CD4-positive, alpha-beta T cell treated with Interleukin-12 subunit alpha and Interleukin-12 subunit beta, for 1 hour (primary cell): ENCODE measurements around the gene IL33.

Experiments
- DNase-seq: peaks from one replicate; pipeline ENCODE4 v3.0.0-alpha.2; 2020

The IL33 gene

DNA sequence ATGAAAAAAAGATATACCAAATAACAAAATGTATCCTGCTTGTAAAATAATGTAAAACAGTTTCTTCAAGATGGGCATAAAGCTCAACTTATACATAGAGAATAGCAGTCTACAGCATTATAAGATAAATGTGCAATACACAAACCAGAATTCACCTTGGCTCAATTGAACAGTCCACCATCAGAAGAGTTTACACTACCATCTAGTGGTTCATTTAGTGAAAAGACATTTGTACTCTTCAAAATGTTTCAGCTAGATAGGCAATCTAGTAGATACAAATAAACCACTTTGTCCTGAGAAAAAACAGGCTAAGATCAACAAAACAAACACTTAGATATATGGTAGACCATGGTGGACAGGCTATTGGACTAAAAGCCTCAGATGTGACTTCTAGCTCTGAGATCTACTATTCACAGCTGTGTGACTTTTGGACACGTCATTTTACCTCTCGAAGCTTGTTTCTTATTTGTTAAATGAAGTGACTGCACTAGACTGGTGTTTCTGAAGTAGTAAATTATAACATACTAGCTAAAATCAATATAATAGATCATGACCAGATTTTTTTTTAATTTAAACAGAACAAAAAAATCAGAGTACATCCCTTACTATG is 90.5 kb downstream of the IL33 start:
- peak; percentile 7 for DNase-seq
